ENCODE measurements around the gene MYLK4.

DNA sequence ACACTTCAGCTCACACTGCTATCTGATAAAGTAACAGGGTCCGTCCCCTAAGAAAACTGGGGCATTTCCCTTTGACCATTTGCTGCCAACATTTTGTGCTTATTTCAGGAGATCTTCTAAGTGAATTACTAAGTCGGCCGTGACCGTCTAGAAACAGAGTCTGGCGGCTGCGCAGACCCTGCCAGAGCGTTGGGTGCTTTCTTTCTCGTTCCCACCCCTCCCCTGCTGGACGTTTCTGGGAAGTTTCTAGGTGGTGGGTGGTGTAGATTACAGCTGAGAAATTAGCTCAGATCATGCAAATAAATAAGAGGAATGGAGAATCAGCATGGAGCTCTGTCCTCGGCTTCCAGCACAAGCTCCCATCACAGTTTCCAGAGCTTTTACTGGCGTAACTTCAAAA lies 128.1 kb downstream of the MYLK4 start:
- TF ChIP-seq CTCF (IDR thresholded peaks at IDR 0.05) = no peak
- no peak for TF ChIP-seq POLR2A (IDR thresholded peaks at IDR 0.05)
